Lower leg skin (tissue), 4 donors: ENCODE measurements around the gene ARHGAP21. TPM values are rescaled to one million over a fixed set of nuclear protein-coding genes. Genes with fewer than 3 reads are reported as not detected.

Experiments used
- DNase-seq, 2 donors: peaks; one replicate each; pipeline ENCODE4 v3.0.0-alpha.2; 2019; ENCODE audit warnings: low spot score in 2 of 2
- H3K4me3 ChIP-seq: fragments of 200-600 bp; sonication (generic); 2 replicates; pipeline ENCODE4 v1.5.1; 2017; ENCODE audit warnings: mild to moderate bottlenecking, low read depth; ENCODE audit not compliant: poor library complexity, severe bottlenecking
- POLR2A ChIP-seq, 2 donors: fragments of 450-650 bp; IDR thresholded peaks; one replicate each; pipeline ENCODE4 v1.6.1; 2016 to 2017; ENCODE audit warnings: antibody characterized with exemption in 2 of 2, mild to moderate bottlenecking in 1 of 2, moderate library complexity in 1 of 2
- WGBS, 2 donors: methylation state at CpG; one replicate each; pipeline ENCODE4 v1.1.5; 2018; 5-methylcytosine and 5-hydroxymethylcytosine counted together
- intact Hi-C: fragments of 100-400 bp; cut with DNase I; formaldehyde crosslinking; loops from one replicate; pipeline ENCODE4 v1.15.0; 2023; ENCODE audit warnings: low total_unique reads
- total RNA-seq, 4 donors: library from RNA; depleted of rRNA; stranded (reverse); fragments of >200 nt; gene quantifications; one replicate each; pipeline ENCODE4 v1.1.0, GENCODE V29; 2016
- TF ChIP-seq, protein P1 (sequence below), 3 donors: fragments of 450-650 bp; IDR thresholded peaks; one replicate each; pipeline ENCODE4 v1.5.1; 2016; ENCODE audit warnings: antibody characterized with exemption in 3 of 3, mild to moderate bottlenecking in 3 of 3, moderate library complexity in 2 of 3

Gene ARHGAP21
- total RNA-seq, 4 donors from 2014 or later = 26.5 to 43.6 (median 31.6) TPM

DNA sequence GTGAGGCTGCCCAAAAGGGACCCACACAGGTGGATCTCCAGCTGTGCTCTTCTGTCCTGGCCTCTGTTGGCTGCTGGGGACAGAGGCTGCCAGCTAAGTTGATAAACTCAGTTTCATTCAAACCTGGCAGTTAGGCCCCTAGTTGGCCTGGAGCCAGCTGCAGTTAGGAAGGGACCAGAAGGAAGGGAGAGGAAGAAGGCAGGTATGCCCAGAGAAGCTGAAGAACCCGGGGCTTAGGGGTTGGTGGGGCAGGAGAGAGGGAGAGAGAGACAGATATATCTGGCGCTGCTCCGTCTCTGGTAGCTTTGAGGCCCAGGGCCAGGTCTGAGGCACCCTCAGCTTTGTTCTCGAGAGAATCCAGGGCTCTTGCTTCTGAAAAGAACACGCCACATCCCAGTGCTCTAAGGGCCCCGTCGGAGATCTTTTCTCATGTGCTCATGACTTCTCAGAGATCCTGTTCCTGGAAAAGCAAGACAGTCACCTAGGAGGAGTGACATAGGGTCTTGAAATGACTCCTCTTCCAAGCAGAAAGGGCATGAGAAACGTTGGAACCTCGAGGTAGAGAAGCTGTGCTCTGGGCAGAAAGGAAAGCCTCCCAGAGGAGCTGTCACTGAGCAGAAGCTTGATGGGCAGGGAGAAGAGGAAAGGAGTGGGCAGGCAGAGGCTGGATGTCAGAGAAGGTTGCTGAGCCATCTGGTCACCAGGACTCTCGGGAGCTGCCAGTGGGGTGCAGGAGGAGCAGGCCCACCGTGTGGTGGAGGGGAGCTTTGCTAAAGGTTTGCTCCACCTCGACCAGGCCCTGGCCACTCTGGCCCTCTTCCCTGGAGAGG, 153.6 kb downstream of the ARHGAP21 start:
- 76 to 80% methylated on average over 12 of the region's 12 CpGs for WGBS, 2 donors
- TF ChIP-seq, protein P1, sequence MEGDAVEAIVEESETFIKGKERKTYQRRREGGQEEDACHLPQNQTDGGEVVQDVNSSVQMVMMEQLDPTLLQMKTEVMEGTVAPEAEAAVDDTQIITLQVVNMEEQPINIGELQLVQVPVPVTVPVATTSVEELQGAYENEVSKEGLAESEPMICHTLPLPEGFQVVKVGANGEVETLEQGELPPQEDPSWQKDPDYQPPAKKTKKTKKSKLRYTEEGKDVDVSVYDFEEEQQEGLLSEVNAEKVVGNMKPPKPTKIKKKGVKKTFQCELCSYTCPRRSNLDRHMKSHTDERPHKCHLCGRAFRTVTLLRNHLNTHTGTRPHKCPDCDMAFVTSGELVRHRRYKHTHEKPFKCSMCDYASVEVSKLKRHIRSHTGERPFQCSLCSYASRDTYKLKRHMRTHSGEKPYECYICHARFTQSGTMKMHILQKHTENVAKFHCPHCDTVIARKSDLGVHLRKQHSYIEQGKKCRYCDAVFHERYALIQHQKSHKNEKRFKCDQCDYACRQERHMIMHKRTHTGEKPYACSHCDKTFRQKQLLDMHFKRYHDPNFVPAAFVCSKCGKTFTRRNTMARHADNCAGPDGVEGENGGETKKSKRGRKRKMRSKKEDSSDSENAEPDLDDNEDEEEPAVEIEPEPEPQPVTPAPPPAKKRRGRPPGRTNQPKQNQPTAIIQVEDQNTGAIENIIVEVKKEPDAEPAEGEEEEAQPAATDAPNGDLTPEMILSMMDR (IDR thresholded peaks at IDR 0.05) = no peak
- TF ChIP-seq POLR2A (IDR thresholded peaks at IDR 0.05) = no peak
- intact Hi-C loops = no loop called here
- no peak overlapping the region for H3K4me3 ChIP-seq
- no peak for DNase-seq

DNA sequence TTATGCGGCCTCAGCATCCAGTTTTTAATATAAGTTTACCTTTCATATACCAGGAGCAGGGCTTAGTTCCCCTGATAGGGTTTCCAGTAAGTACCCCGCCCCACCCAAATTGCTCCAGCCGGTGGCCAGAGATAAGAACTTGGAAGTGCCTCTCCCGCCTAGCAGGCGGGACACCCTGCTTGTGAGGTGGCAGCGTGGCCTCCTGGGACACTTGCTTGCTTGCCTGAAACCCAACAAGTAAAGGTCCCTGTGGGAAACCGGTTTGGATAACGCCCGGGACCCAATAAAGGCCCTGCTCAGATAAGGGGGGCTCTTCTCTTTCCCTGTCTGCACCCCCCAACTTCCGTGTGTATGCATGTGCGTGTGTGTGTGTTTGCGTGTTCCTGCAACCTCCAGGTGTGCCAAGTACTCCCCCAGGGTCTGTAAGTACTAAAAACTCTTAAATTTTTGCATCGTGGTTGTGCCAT, 154.3 kb downstream of the ARHGAP21 start:
- no peak overlapping the region for H3K4me3 ChIP-seq
- no peak for DNase-seq
- 86 to 90% methylated on average over 13 of the region's 13 CpGs for WGBS, 2 donors
- intact Hi-C loops = no loop called here
- TF ChIP-seq, protein P1 (IDR thresholded peaks at IDR 0.05) = no peak
- no peak for TF ChIP-seq POLR2A (IDR thresholded peaks at IDR 0.05)

DNA sequence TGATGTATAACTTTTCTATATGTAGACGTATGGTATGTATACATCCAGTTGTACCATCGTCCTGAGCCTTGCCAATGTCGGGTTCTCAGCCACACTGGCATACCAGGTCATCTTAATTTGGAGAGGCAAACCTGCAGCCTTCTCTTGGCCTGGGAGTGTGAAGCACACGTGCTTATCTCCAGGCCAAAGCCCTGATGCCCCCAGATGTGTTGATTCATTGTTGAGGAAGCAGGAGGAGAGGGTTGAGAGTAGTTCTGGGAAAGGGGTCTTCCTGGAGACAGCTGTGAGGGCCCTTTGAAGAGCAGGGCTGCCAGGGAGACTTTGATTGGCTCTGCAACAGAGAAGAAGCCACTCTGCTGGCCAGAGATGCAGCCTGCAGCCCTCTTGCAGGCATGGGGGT, 155.6 kb downstream of the ARHGAP21 start:
- TF ChIP-seq, protein P1 (IDR thresholded peaks at IDR 0.05) = no peak
- no peak for TF ChIP-seq POLR2A (IDR thresholded peaks at IDR 0.05)
- H3K4me3 ChIP-seq = no peak overlapping the region
- DNase-seq = no peak
- intact Hi-C loops = no loop called here
- 82 to 90% methylated on average over 4 of the region's 4 CpGs for WGBS, 2 donors

DNA sequence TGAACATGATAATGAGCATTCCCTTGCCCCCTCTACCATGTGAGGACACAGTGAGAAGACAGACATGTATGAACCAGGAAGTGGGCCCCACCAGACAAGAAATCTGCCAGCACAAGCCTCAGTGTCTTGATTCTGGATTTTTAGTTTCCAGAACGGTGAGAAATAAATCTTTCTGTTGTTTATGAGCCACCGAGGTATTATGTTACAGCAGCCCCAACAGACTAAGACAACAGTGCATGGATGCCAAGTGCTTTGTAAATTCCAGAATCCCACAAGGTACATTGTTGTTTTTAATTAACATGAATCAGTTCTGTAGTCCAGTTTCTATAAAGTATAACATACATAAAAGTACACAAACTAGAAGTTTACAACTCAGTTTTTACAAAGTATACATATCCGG, 162.2 kb downstream of the ARHGAP21 start:
- DNase-seq = no peak
- no peak for TF ChIP-seq POLR2A (IDR thresholded peaks at IDR 0.05)
- H3K4me3 ChIP-seq = no peak overlapping the region
- intact Hi-C loops = no loop called here
- 54 to 63% methylated on average over 3 of the region's 3 CpGs for WGBS, 2 donors

DNA sequence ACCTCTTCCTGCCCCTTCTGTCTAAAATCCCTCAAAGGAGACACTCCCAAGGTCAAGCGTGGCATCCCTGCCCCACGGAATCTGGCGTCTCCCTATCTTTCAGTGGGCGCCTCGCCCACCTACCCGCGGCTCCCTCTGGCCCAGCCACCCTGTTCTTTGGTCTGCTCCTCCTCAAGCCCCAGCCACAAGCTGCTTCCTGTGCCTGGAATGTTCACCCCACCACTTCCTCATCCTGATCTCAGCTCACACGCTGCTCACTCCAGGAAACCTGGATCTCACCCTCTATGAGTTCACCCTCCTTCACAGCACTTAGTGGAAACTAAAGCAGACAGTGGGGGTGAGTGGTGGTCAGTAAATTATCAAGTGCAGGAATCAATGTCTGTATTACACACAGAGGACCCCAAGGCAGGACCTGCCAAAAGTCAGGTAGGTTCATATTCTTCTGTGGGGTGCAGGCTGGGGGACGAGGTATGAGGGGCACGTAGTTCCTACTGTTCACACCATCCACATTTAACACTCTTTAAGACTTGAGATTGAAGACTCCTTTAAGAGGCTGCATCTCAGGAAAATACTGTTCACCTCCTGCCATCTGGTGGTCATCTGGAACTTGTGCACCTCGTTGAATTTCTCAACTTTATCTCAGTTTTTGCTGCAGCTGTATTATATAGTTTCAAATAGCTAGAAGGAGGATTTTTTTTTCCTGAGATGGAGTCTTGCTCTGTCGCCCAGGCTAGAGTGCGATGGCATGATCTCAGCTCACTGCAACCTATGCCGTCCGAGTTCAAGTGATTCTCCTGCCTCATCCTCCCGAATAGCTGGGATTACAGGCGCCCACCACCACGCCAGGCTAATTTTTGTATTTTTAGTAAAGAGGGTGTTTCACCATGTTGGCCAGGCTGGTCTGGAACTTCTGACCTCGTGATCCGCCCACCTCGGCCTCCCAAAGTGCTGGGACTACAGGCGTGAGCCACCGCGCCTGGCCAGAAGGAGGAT, 166.6 kb downstream of the ARHGAP21 start:
- peak in 1 of 2 donors; percentile 60 for DNase-seq
- TF ChIP-seq, protein P1 (IDR thresholded peaks at IDR 0.05) = no peak
- TF ChIP-seq POLR2A (IDR thresholded peaks at IDR 0.05) = no peak
- intact Hi-C loops = no loop called here
- 58 to 59% methylated on average over 24 of the region's 24 CpGs for WGBS, 2 donors
- no peak overlapping the region for H3K4me3 ChIP-seq
